ENCODE data around the gene ATP1B3. TPM values are rescaled to one million over a fixed set of nuclear protein-coding genes. Genes with fewer than 3 reads are reported as not detected.

The ATP1B3 gene
- total RNA-seq, 2 experiments from 2014 or later: 22.2 to 22.5 TPM

GRCh38 chr3:141875893-141876380 lies 506 bp upstream of the ATP1B3 start:
- Mint-ChIP-seq H3K36me3 (ENCODE audit: low read depth) (peaks cover 10% of the 10 kb centered on the region), H3K27me3 (no peaks in the 10 kb centered on the region), H3K27ac (peak overlapping the region; percentile 93), H3K4me1 (ENCODE audit: low read depth) (peaks cover 29% of the 10 kb centered on the region), H3K9me3 (no peaks in the 10 kb centered on the region), H3K4me3 (peak overlapping the region; percentile 92)
- Histone ChIP-seq H3K27ac (ENCODE audit: low read depth in 1 of 2, low read length in 2 of 2) (peak overlapping the region; percentile 90 to 98), H3K9me3 (ENCODE audit: control insufficient read depth in 1 of 2, insufficient read depth in 1 of 2, low read length in 2 of 2) (no peaks in the 10 kb centered on the region), H3K4me1 (ENCODE audit: insufficient read depth, low read length) (peaks cover 11% of the 10 kb centered on the region), H3K27me3 (ENCODE audit: control insufficient read depth in 1 of 2, insufficient read depth in 2 of 2, low read length in 2 of 2) (no peaks in the 10 kb centered on the region), H3K36me3 (ENCODE audit: insufficient read depth, low read length) (no peaks in the 10 kb centered on the region), H3K4me3 (ENCODE audit: low read length) (peak overlapping the region; percentile 83)
- intact Hi-C loops (cut with DNase I, micrococcal nuclease): loop anchor here (1.0 to 10.0 kb wide), 10 partner anchors 36 to 571 kb away; partner anchors contain the start of genes RNF7 (in 2 of the 2), GK5 (in 1 of the 2), RASA2 (in 1 of the 2) and TFDP2 (in 1 of the 2)
- peak in 12 of 14 experiments; percentile 59 to 91 (median 72) for DNase-seq
- no peak for TF ChIP-seq CTCF (IDR thresholded peaks at IDR 0.05)
- ChIA-PET CTCF (interaction anchor here (0.8 to 2.6 kb wide), 13 partner anchors 8 to 416 kb away, joined by 3 to 38 read pairs (median 4); partner anchors contain the start of gene RNF7), POLR2A (interaction anchor here (0.7 to 4.3 kb wide), 12 partner anchors 37 to 934 kb away, joined by 3 to 104 read pairs (median 4); partner anchors contain the start of genes PXYLP1 and RNF7)
- ATAC-seq (ENCODE audit: poor library complexity): peak; percentile 72

GRCh38 chr3:141876891-141877621 lies 613 bp downstream of the ATP1B3 start:
- no peak for TF ChIP-seq CTCF (IDR thresholded peaks at IDR 0.05)
- Mint-ChIP-seq H3K4me1 (ENCODE audit: low read depth) (peaks cover 39% of the 10 kb centered on the region), H3K27ac (peak overlapping the region; percentile 93), H3K4me3 (peak overlapping the region; percentile 90), H3K36me3 (ENCODE audit: low read depth) (peaks cover 13% of the 10 kb centered on the region), H3K27me3 (no peaks in the 10 kb centered on the region), H3K9me3 (no peaks in the 10 kb centered on the region)
- Histone ChIP-seq H3K27ac (ENCODE audit: low read depth in 1 of 2, low read length in 2 of 2) (peak overlapping the region; percentile 60 to 85), H3K4me3 (ENCODE audit: low read length) (peak overlapping the region; percentile 83), H3K4me1 (ENCODE audit: insufficient read depth, low read length) (peaks cover 11% of the 10 kb centered on the region), H3K27me3 (ENCODE audit: control insufficient read depth in 1 of 2, insufficient read depth in 2 of 2, low read length in 2 of 2) (no peaks in the 10 kb centered on the region), H3K36me3 (ENCODE audit: insufficient read depth, low read length) (no peaks in the 10 kb centered on the region), H3K9me3 (ENCODE audit: control insufficient read depth in 1 of 2, insufficient read depth in 1 of 2, low read length in 2 of 2) (no peaks in the 10 kb centered on the region)
- intact Hi-C loops (cut with DNase I, micrococcal nuclease): loop anchor here (1.0 to 10.0 kb wide), 7 partner anchors 35 to 570 kb away; partner anchors contain the start of genes GK5 (in 1 of the 2), RASA2 (in 1 of the 2), RNF7 (in 1 of the 2) and TFDP2 (in 1 of the 2)
- CTCF ChIA-PET: interaction anchor here (0.5 to 2.6 kb wide), 4 partner anchors 16 to 139 kb away, joined by 3 to 38 read pairs (median 6); partner anchors contain the start of gene RNF7
- DNase-seq: peak; percentile 19 to 75 (median 40)
- POLR2A ChIA-PET: interaction anchor here (0.8 to 4.3 kb wide), 10 partner anchors 8 to 465 kb away, joined by 3 to 104 read pairs (median 4); partner anchors contain the start of gene RNF7
- ATAC-seq (ENCODE audit: poor library complexity): peak; percentile 16

GRCh38 chr3:141877911-141878310 lies 1.5 kb downstream of the ATP1B3 start:
- Mint-ChIP-seq H3K27ac (peak overlapping the region; percentile 74), H3K9me3 (no peaks in the 10 kb centered on the region), H3K27me3 (no peaks in the 10 kb centered on the region)

More at GRCh38 chr3:141877911-141878310, 1.5 kb downstream of the ATP1B3 start:
- TF ChIP-seq CTCF (IDR thresholded peaks at IDR 0.05): no peak
- ATAC-seq (ENCODE audit: poor library complexity) (no peak), DNase-seq (no peak)
- H3K4me3 Mint-ChIP-seq: peak overlapping the region; percentile 90
- ChIA-PET CTCF (interaction anchor here (0.9 to 1.3 kb wide), 2 partner anchors 35 to 140 kb away, joined by 3 to 8 read pairs; partner anchors contain the start of gene RNF7), POLR2A (interaction anchor here (0.8 to 4.3 kb wide), 8 partner anchors 9 to 390 kb away, joined by 3 to 104 read pairs (median 6); partner anchors contain the start of gene RNF7)
- intact Hi-C loops (cut with DNase I, micrococcal nuclease): loop anchor here (5.0 to 10.0 kb wide), 6 partner anchors 34 to 569 kb away; partner anchors contain the start of genes GK5 (in 1 of the 2), RASA2 (in 1 of the 2), TFDP2 (in 1 of the 2) and XRN1 (in 1 of the 2)
- H3K9me3 ChIP-seq (ENCODE audit: control insufficient read depth in 1 of 2, insufficient read depth in 1 of 2, low read length in 2 of 2): no peaks in the 10 kb centered on the region
- H3K36me3 ChIP-seq (ENCODE audit: insufficient read depth, low read length): no peaks in the 10 kb centered on the region
- H3K27me3 ChIP-seq (ENCODE audit: control insufficient read depth in 1 of 2, insufficient read depth in 2 of 2, low read length in 2 of 2): no peaks in the 10 kb centered on the region
- H3K36me3 Mint-ChIP-seq (ENCODE audit: low read depth): peaks cover 13% of the 10 kb centered on the region
- peaks cover 11% of the 10 kb centered on the region for H3K4me1 ChIP-seq (ENCODE audit: insufficient read depth, low read length)
- peak overlapping the region; percentile 71 for H3K4me3 ChIP-seq (ENCODE audit: low read length)
- H3K4me1 Mint-ChIP-seq (ENCODE audit: low read depth): peaks cover 41% of the 10 kb centered on the region
- no peak overlapping the region for H3K27ac ChIP-seq (ENCODE audit: low read depth in 1 of 2, low read length in 2 of 2)
